ENCODE measurements around the gene SRMS. TPM values are rescaled to one million over a fixed set of nuclear protein-coding genes. Genes with fewer than 3 reads are reported as not detected.

SRMS gene
- total and polyA plus RNA-seq, 2 donors (not counting 3 experiments of a cell fraction or from before 2014, with no cell fraction given), result not detected

- H3K4me3 ChIP-seq (replicated peaks in 1 of 3; ENCODE audit: insufficient read depth in 1 of 3, low read depth in 1 of 3, low read length in 3 of 3), result no peak overlapping the region
- no peak overlapping the region for H2AFZ ChIP-seq (ENCODE audit: low read depth, low read length)
- no peaks in the 10 kb centered on the region for H3K79me2 ChIP-seq (ENCODE audit: control insufficient read depth, insufficient read depth, low read length)
- H3K36me3 ChIP-seq (ENCODE audit: control insufficient read depth in 2 of 2, extremely low read depth in 1 of 2, insufficient read depth in 2 of 2, low read length in 2 of 2), result peaks cover 0 to 6% of the 10 kb centered on the region in 2 experiments
- no peak overlapping the region for H3K27ac ChIP-seq (ENCODE audit: insufficient read depth, low read depth, low read length)
- DNase-seq (ENCODE audit: low read depth, low spot score) (no peak), FAIRE-seq (no peak)
- no peaks in the 10 kb centered on the region for H3K4me1 ChIP-seq (ENCODE audit: control insufficient read depth, extremely low read depth, insufficient read depth, low read length)
- dilution Hi-C loops (cut with MboI; ENCODE audit: extremely low pct_ligation_motif_present, low sequenced_read_pairs), result no loop called here
- CTCF ChIA-PET, result interaction anchor here (0.9 kb wide), 1 partner anchor 22 kb away, joined by 3 read pairs; no protein-coding TSS in a partner anchor
- no peaks in the 10 kb centered on the region for H4K20me1 ChIP-seq (replicated peaks; ENCODE audit: control insufficient read depth, extremely low read depth, insufficient read depth, low read length)
- TF ChIP-seq GATA2 (IDR thresholded peaks at IDR 0.05; ENCODE audit: insufficient read depth, insufficient read length, low read depth, low read length) (no peak), JUN (IDR thresholded peaks at IDR 0.05; ENCODE audit: borderline replicate concordance, insufficient read depth, insufficient read length, low read depth) (no peak)
- intact Hi-C loops (cut with micrococcal nuclease), result no loop called here
- POLR2A ChIA-PET, result no interaction called here
- H3K9me3 ChIP-seq (replicated peaks; ENCODE audit: control insufficient read depth, insufficient read depth, low read length), result no peaks in the 10 kb centered on the region
- no peak overlapping the region for H3K4me2 ChIP-seq (ENCODE audit: insufficient read depth, low read length)
- H3K9me1 ChIP-seq (replicated peaks; ENCODE audit: control insufficient read depth, extremely low read depth, insufficient read depth, low read length), result no peaks in the 10 kb centered on the region
- no peak overlapping the region for H3K9ac ChIP-seq (replicated peaks; ENCODE audit: extremely low read depth, insufficient read depth, low read length)
- no TSS peak for BruUV-seq (replicated peaks)
- no peaks in the 10 kb centered on the region for H3K27me3 ChIP-seq (ENCODE audit: control insufficient read depth in 2 of 2, insufficient read depth in 2 of 2, low read length in 2 of 2)
These were observed 19.0 kb upstream of the SRMS start for GRCh38 chr20:63566395-63567135.

DNA sequence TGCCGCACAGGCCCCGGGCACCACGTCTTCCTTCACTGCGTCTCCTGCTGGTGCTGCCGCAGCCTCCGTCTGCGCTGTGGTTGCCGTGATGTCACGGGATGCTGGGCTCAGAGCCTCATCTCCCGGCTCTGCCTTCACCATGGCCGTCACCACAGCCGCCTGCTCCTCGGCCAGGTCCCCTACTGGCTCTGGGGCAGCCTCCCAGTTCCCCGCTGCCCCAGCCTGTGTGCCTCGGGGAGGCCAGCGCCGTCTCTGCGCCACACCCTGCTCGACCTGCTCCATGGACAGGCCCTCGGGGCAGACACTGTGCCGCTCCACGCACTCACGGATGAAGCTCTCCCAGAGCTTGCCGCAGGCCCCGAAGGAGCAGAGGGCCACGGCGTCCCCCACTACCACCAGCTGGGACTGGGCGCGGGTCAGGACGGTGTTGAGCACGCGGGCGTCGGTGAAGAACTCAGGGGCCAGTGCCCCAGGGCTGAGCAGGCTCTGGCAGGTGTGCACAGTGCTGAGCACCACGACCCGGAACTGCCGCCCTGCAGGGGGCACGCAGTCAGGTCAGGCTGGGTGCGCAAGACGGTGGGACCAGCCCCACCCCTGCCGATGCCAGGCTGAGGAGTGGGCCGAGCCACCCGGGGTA, 18.3 kb upstream of the SRMS start:
- dilution Hi-C loops (cut with MboI; ENCODE audit: extremely low pct_ligation_motif_present, low sequenced_read_pairs), result no loop called here
- Histone ChIP-seq H3K4me2 (ENCODE audit: insufficient read depth, low read length) (no peak overlapping the region), H3K4me1 (ENCODE audit: control insufficient read depth, extremely low read depth, insufficient read depth, low read length) (no peaks in the 10 kb centered on the region), H3K27ac (ENCODE audit: insufficient read depth, low read depth, low read length) (no peak overlapping the region), H3K4me3 (replicated peaks in 1 of 3; ENCODE audit: insufficient read depth in 1 of 3, low read depth in 1 of 3, low read length in 3 of 3) (no peak overlapping the region), H3K27me3 (ENCODE audit: control insufficient read depth in 2 of 2, insufficient read depth in 2 of 2, low read length in 2 of 2) (no peaks in the 10 kb centered on the region), H2AFZ (ENCODE audit: low read depth, low read length) (no peak overlapping the region), H3K79me2 (ENCODE audit: control insufficient read depth, insufficient read depth, low read length) (no peaks in the 10 kb centered on the region), H3K36me3 (ENCODE audit: control insufficient read depth in 2 of 2, extremely low read depth in 1 of 2, insufficient read depth in 2 of 2, low read length in 2 of 2) (peaks cover 0 to 8% of the 10 kb centered on the region in 2 experiments), H4K20me1 (replicated peaks; ENCODE audit: control insufficient read depth, extremely low read depth, insufficient read depth, low read length) (no peaks in the 10 kb centered on the region), H3K9me3 (replicated peaks; ENCODE audit: control insufficient read depth, insufficient read depth, low read length) (no peaks in the 10 kb centered on the region), H3K9ac (replicated peaks; ENCODE audit: extremely low read depth, insufficient read depth, low read length) (no peak overlapping the region), H3K9me1 (replicated peaks; ENCODE audit: control insufficient read depth, extremely low read depth, insufficient read depth, low read length) (no peaks in the 10 kb centered on the region)
- ChIA-PET CTCF (no interaction called here), POLR2A (interaction anchor here (0.6 kb wide), 1 partner anchor 345 kb away, joined by 3 read pairs; no protein-coding TSS in a partner anchor)
- intact Hi-C loops (cut with micrococcal nuclease), result no loop called here
- DNase-seq (ENCODE audit: low read depth, low spot score) (no peak), FAIRE-seq (no peak)
- BruUV-seq (replicated peaks), result no TSS peak
- no peak for TF ChIP-seq EZH2 (IDR thresholded peaks at IDR 0.05; ENCODE audit: borderline replicate concordance, low read depth, low read length, severe bottlenecking)
- no peak for TF ChIP-seq MYC (IDR thresholded peaks at IDR 0.05; ENCODE audit: low read depth, low read length)
- TF ChIP-seq JUN (IDR thresholded peaks at IDR 0.05; ENCODE audit: borderline replicate concordance, insufficient read depth, insufficient read length, low read depth), result no peak
- TF ChIP-seq, protein P1, sequence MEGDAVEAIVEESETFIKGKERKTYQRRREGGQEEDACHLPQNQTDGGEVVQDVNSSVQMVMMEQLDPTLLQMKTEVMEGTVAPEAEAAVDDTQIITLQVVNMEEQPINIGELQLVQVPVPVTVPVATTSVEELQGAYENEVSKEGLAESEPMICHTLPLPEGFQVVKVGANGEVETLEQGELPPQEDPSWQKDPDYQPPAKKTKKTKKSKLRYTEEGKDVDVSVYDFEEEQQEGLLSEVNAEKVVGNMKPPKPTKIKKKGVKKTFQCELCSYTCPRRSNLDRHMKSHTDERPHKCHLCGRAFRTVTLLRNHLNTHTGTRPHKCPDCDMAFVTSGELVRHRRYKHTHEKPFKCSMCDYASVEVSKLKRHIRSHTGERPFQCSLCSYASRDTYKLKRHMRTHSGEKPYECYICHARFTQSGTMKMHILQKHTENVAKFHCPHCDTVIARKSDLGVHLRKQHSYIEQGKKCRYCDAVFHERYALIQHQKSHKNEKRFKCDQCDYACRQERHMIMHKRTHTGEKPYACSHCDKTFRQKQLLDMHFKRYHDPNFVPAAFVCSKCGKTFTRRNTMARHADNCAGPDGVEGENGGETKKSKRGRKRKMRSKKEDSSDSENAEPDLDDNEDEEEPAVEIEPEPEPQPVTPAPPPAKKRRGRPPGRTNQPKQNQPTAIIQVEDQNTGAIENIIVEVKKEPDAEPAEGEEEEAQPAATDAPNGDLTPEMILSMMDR (IDR thresholded peaks at IDR 0.05; ENCODE audit: extremely low read depth in 1 of 2, insufficient read depth in 1 of 2, low read depth in 1 of 2, low read length in 2 of 2), result no peak
- no peak for TF ChIP-seq POLR2AphosphoS5 (IDR thresholded peaks at IDR 0.05; ENCODE audit: insufficient read depth, low read depth, low read length)
- TF ChIP-seq, protein P2, sequence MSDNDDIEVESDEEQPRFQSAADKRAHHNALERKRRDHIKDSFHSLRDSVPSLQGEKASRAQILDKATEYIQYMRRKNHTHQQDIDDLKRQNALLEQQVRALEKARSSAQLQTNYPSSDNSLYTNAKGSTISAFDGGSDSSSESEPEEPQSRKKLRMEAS (IDR thresholded peaks at IDR 0.05; ENCODE audit: insufficient read depth, insufficient read length), result no peak
- TF ChIP-seq POLR2A (IDR thresholded peaks at IDR 0.05; ENCODE audit: low read depth, low read length), result no peak
- no peak for TF ChIP-seq GATA2 (IDR thresholded peaks at IDR 0.05; ENCODE audit: insufficient read depth, insufficient read length, low read depth, low read length)
- TF ChIP-seq FOS (IDR thresholded peaks at IDR 0.05; ENCODE audit: borderline replicate concordance, insufficient read depth, low read length), result no peak

All from endothelial cell of umbilical vein (primary cell).